Fibroblast of pulmonary artery (primary cell): ENCODE data around the gene TBCB.

ENCODE experiments used
- DNase-seq: peaks from one replicate; pipeline ENCODE4 v3.0.0-alpha.2; 2010; ENCODE audit warnings: low read depth
- H3K4me3 ChIP-seq: replicated peaks from 2 replicates; pipeline ENCODE4 v1.5.1; 2011; ENCODE audit warnings: low read depth, mild to moderate bottlenecking, control low read depth, low read length, moderate library complexity
- TF ChIP-seq, protein P1 (sequence below): IDR thresholded peaks from 2 replicates; pipeline ENCODE4 v1.5.1; 2011; ENCODE audit warnings: mild to moderate bottlenecking, control low read depth, low read length, inconsistent platforms; ENCODE audit errors: missing control alignments

Gene TBCB

DNA sequence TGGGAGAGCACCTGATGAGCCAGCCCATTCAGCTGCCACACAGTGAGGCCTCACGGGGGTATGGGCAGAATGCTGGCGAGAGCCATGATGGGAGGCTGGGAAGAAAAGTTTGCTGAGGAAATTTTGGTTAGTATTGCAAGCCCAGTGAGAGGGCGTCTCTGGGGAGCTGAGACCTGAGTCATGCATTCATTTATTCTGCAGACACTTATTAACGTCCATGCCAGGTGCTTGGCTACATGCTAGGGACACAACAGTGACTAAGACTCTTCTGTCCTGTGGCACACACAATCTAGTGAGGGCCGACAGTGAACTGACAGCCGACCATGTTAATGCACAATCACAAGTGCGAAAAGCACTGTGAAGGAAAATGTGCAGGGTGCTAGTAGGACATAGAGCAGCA lies 33.4 kb upstream of the TBCB start:
- H3K4me3 ChIP-seq: no peak overlapping the region
- TF ChIP-seq, protein P1, sequence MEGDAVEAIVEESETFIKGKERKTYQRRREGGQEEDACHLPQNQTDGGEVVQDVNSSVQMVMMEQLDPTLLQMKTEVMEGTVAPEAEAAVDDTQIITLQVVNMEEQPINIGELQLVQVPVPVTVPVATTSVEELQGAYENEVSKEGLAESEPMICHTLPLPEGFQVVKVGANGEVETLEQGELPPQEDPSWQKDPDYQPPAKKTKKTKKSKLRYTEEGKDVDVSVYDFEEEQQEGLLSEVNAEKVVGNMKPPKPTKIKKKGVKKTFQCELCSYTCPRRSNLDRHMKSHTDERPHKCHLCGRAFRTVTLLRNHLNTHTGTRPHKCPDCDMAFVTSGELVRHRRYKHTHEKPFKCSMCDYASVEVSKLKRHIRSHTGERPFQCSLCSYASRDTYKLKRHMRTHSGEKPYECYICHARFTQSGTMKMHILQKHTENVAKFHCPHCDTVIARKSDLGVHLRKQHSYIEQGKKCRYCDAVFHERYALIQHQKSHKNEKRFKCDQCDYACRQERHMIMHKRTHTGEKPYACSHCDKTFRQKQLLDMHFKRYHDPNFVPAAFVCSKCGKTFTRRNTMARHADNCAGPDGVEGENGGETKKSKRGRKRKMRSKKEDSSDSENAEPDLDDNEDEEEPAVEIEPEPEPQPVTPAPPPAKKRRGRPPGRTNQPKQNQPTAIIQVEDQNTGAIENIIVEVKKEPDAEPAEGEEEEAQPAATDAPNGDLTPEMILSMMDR: no peak
- no peak for DNase-seq

DNA sequence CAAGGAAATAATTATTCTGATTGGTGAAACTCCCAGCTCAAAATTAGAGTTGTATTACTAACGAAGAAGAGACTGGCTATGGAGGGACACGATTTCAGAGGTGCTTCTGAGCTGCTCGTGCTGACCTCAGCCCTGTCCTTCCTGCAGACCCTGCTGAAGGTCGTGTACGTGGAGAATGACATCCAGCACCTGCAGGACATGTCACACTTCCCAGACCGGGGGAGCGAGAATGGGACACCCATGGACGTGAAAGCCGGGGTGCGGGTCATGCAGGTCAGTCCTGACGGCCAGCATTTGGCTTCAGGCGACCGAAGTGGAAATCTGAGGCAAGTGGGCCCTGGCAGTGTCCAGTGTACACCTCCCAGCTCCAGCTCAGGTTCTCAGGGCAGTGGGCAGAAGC lies 32.4 kb upstream of the TBCB start:
- no peak overlapping the region for H3K4me3 ChIP-seq
- TF ChIP-seq, protein P1: no peak
- no peak for DNase-seq

DNA sequence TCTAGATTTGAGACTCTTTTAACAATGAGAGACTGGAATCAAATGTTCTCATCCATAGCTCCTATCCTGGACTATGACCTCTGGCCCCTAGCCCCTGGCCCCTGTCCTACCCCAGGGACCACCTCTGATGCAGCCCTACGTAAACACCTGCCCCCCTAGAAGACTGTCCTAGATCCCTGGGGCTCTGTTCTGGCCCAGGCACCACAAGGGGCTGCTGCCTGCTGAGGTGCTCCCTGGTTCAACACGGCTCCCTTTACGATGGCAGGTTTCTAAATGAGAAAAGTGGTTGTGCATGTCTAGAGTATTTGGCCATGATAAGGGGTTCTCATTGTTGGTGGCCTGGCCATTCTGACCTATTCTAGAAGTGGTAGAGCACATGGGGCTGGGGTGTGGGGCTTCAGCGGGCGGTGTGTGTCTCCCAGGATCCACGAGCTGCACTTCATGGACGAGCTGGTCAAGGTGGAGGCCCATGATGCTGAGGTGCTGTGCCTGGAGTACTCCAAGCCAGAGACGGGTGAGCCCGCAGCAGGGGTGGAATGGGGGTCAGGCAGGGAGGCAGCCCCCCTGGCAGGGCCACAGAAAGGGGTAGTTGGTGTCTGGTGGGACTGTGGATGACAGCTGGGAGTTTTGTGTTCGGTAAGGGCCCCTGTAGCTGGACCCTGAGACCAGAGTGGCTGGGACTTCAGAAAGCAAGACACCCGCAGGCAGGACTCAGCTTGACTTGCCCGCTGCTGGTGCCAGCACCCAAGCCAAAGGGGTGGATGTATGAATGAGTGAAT lies 30.8 kb upstream of the TBCB start:
- TF ChIP-seq, protein P1: no peak
- H3K4me3 ChIP-seq: no peak overlapping the region
- no peak for DNase-seq

DNA sequence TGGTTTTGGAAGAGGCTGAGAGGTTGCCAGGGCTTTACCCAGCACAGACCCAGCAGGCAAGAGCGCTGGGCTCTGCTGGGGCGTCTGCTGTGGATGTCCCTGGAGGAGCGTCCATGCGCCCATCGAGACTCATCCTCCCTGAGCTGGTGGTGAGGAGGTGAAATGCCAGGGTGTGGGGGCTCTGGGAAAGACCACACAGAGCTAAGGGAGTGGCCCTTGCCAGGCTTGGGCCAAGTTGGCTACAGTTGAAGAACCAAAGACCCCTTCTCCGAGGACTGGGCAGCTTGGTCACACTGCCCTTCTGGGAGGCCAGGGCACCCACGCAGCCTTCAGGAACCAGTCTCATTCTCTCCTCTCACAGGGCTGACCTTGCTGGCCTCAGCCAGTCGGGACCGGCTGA lies 28.9 kb upstream of the TBCB start:
- TF ChIP-seq, protein P1: no peak
- DNase-seq: no peak
- no peak overlapping the region for H3K4me3 ChIP-seq

DNA sequence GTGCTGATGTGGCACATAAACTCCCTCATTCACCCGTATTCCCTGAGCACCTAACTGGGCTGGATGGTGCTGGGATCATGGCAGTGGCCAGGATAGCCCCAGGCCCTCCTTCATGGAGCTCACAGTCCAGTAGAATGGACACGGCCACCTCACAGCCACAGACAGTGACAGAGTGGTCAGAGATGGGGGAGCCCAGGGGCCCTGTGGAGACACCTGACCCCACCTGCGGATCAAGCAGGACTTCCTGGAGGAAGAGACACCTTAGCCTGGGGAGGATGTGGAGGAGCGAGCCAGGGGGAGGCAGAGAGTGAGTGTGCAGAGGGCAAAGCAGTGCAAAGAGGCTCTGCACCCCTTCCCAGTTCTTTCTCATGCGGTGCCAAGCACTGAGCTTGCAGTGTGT lies 25.4 kb upstream of the TBCB start:
- TF ChIP-seq, protein P1: no peak
- no peak overlapping the region for H3K4me3 ChIP-seq

DNA sequence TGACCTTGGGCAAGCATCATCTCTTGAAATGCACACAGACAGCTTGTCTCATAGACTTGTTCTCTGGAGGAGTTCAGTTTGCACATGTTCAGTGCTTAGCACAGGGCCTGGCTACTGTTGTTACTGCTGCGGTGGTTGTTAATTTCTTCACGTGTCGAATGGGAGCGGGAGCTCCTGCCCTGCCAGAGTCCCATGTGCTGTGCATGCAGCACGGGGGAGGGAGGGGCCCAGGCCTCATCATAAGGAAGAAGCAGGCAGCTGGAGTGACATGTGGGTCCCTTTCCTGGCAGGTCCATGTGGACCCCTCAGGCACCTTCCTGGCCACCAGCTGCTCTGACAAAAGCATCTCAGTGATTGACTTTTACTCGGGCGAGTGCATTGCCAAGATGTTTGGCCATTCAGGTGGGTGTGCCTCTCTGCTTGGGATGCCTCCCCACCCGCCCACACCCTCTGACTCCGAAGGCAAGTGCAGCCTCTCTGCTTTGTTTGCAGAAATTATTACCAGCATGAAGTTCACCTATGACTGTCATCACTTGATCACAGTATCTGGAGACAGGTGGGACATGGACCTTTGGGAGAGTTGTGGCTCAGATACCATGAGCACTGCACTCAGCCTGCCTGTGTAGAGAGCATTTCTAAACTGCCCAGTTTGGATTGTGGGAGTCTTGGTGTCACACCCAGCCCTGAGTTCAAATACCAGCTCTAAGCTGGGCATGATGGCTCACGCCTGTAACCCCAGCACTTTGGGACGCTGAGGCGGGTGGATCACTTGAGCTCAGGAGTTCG lies 24.2 kb upstream of the TBCB start:
- no peak for DNase-seq
- TF ChIP-seq, protein P1: no peak
- H3K4me3 ChIP-seq: no peak overlapping the region

More for the DNA sequence above, 25.4 kb upstream of the TBCB start:
- no peak for DNase-seq
